ENCODE measurements around the gene KIFC1. TPM values are rescaled to one million over a fixed set of nuclear protein-coding genes. Genes with fewer than 3 reads are reported as not detected.

Gene KIFC1
- total RNA-seq, 1 experiment from 2014 or later, result 120 TPM

- no peak overlapping the region for H3K4me3 ChIP-seq
- H3K27me3 ChIP-seq (replicated peaks), result no peaks in the 10 kb centered on the region
- peaks cover 21% of the 10 kb centered on the region for H3K4me1 ChIP-seq (replicated peaks)
- H3K36me3 ChIP-seq, result no peaks in the 10 kb centered on the region
- DNase-seq (ENCODE audit: low read depth in 1 of 2, low spot score in 2 of 2), result no peak
- no peak overlapping the region for H3K27ac ChIP-seq
- H3K9me3 ChIP-seq (replicated peaks), result no peaks in the 10 kb centered on the region; the same call in 1 of the 2 replicates
Observed at GRCh38 chr6:33429750-33430052, 38.1 kb downstream of the KIFC1 start.

- Histone ChIP-seq H3K27me3 (replicated peaks) (no peaks in the 10 kb centered on the region), H3K4me3 (no peak overlapping the region), H3K9me3 (replicated peaks) (no peaks in the 10 kb centered on the region; the same call in 1 of the 2 replicates), H3K36me3 (0 out of 2 replicates have a peak, but pooled peaks cover 3% of the 10 kb centered on the region), H3K4me1 (replicated peaks) (peaks cover 14% of the 10 kb centered on the region), H3K27ac (no peak overlapping the region)
- no peak for DNase-seq (ENCODE audit: low read depth in 1 of 2, low spot score in 2 of 2)
Observed at GRCh38 chr6:33430334-33430733, 38.7 kb downstream of the KIFC1 start.

- Histone ChIP-seq H3K36me3 (peaks cover 7% of the 10 kb centered on the region; the same call in 1 of the 2 replicates), H3K4me1 (replicated peaks) (peaks cover 10% of the 10 kb centered on the region), H3K9me3 (replicated peaks) (no peaks in the 10 kb centered on the region; the same call in 1 of the 2 replicates), H3K27me3 (replicated peaks) (no peaks in the 10 kb centered on the region), H3K4me3 (no peak overlapping the region), H3K27ac (no peak overlapping the region)
- no peak for DNase-seq (ENCODE audit: low read depth in 1 of 2, low spot score in 2 of 2)
Observed at GRCh38 chr6:33430991-33431879, 39.6 kb downstream of the KIFC1 start.

- Histone ChIP-seq H3K27me3 (replicated peaks) (no peaks in the 10 kb centered on the region), H3K9me3 (replicated peaks) (no peaks in the 10 kb centered on the region; the same call in 1 of the 2 replicates), H3K4me3 (no peak overlapping the region), H3K36me3 (peaks cover 14% of the 10 kb centered on the region; the same call in 1 of the 2 replicates), H3K4me1 (replicated peaks) (peaks cover 10% of the 10 kb centered on the region), H3K27ac (no peak overlapping the region)
- no peak for DNase-seq (ENCODE audit: low read depth in 1 of 2, low spot score in 2 of 2)
Observed at GRCh38 chr6:33431880-33432541, 40.4 kb downstream of the KIFC1 start.

GRCh38 chr6:33432546-33432945 lies 40.9 kb downstream of the KIFC1 start:
- H3K4me3 ChIP-seq, result no peak overlapping the region
- peaks cover 4% of the 10 kb centered on the region for H3K4me1 ChIP-seq (replicated peaks)
- no peak for DNase-seq (ENCODE audit: low read depth in 1 of 2, low spot score in 2 of 2)
- H3K27ac ChIP-seq, result no peak overlapping the region
- peaks cover 18% of the 10 kb centered on the region; the same call in 1 of the 2 replicates for H3K36me3 ChIP-seq
- H3K27me3 ChIP-seq (replicated peaks), result no peaks in the 10 kb centered on the region
- no peaks in the 10 kb centered on the region; the same call in 1 of the 2 replicates for H3K9me3 ChIP-seq (replicated peaks)

- H3K9me3 ChIP-seq (replicated peaks), result no peaks in the 10 kb centered on the region
- H3K27ac ChIP-seq, result no peak overlapping the region
- peaks cover 21% of the 10 kb centered on the region; the same call in 1 of the 2 replicates for H3K36me3 ChIP-seq
- no peak for DNase-seq (ENCODE audit: low read depth in 1 of 2, low spot score in 2 of 2)
- no peaks in the 10 kb centered on the region for H3K27me3 ChIP-seq (replicated peaks)
- H3K4me1 ChIP-seq (replicated peaks), result peaks cover 4% of the 10 kb centered on the region
- H3K4me3 ChIP-seq, result no peak overlapping the region
Observed at GRCh38 chr6:33433001-33433543, 41.4 kb downstream of the KIFC1 start.

- Histone ChIP-seq H3K4me3 (no peak overlapping the region), H3K4me1 (replicated peaks) (no peaks in the 10 kb centered on the region; the same call in 1 of the 2 replicates), H3K36me3 (peaks cover 24% of the 10 kb centered on the region; the same call in 1 of the 2 replicates), H3K27ac (no peak overlapping the region), H3K27me3 (replicated peaks) (no peaks in the 10 kb centered on the region), H3K9me3 (replicated peaks) (no peaks in the 10 kb centered on the region)
- DNase-seq (ENCODE audit: low read depth in 1 of 2, low spot score in 2 of 2), result no peak
Observed at GRCh38 chr6:33433544-33434191, 42.0 kb downstream of the KIFC1 start.

GRCh38 chr6:33434961-33435360 lies 43.3 kb downstream of the KIFC1 start:
- no peak for DNase-seq (ENCODE audit: low read depth in 1 of 2, low spot score in 2 of 2)
- Histone ChIP-seq H3K27me3 (replicated peaks) (no peaks in the 10 kb centered on the region), H3K36me3 (peaks cover 24% of the 10 kb centered on the region; the same call in 1 of the 2 replicates), H3K4me1 (replicated peaks) (no peaks in the 10 kb centered on the region), H3K9me3 (replicated peaks) (no peaks in the 10 kb centered on the region), H3K27ac (no peak overlapping the region), H3K4me3 (no peak overlapping the region)

- Histone ChIP-seq H3K9me3 (replicated peaks) (no peaks in the 10 kb centered on the region), H3K27ac (no peak overlapping the region), H3K36me3 (peaks cover 28% of the 10 kb centered on the region; the same call in 1 of the 2 replicates), H3K27me3 (replicated peaks) (no peaks in the 10 kb centered on the region), H3K4me1 (replicated peaks) (no peaks in the 10 kb centered on the region), H3K4me3 (no peak overlapping the region)
- DNase-seq (ENCODE audit: low read depth in 1 of 2, low spot score in 2 of 2), result no peak
Observed at GRCh38 chr6:33437666-33438065, 46.0 kb downstream of the KIFC1 start.

GRCh38 chr6:33438978-33439594 lies 47.5 kb downstream of the KIFC1 start:
- H3K4me1 ChIP-seq (replicated peaks), result no peaks in the 10 kb centered on the region
- H3K36me3 ChIP-seq, result peaks cover 32% of the 10 kb centered on the region
- H3K27me3 ChIP-seq (replicated peaks), result no peaks in the 10 kb centered on the region
- DNase-seq (ENCODE audit: low read depth in 1 of 2, low spot score in 2 of 2), result no peak
- H3K4me3 ChIP-seq, result no peak overlapping the region
- no peaks in the 10 kb centered on the region for H3K9me3 ChIP-seq (replicated peaks)
- no peak overlapping the region for H3K27ac ChIP-seq

GRCh38 chr6:33439956-33440648 lies 48.5 kb downstream of the KIFC1 start:
- no peaks in the 10 kb centered on the region for H3K9me3 ChIP-seq (replicated peaks)
- no peak for DNase-seq (ENCODE audit: low read depth in 1 of 2, low spot score in 2 of 2)
- no peak overlapping the region for H3K4me3 ChIP-seq
- no peaks in the 10 kb centered on the region for H3K4me1 ChIP-seq (replicated peaks)
- H3K27ac ChIP-seq, result no peak overlapping the region
- H3K36me3 ChIP-seq, result peaks cover 36% of the 10 kb centered on the region
- no peaks in the 10 kb centered on the region for H3K27me3 ChIP-seq (replicated peaks)

GRCh38 chr6:33440649-33441309 lies 49.2 kb downstream of the KIFC1 start:
- no peak overlapping the region for H3K4me3 ChIP-seq
- no peaks in the 10 kb centered on the region for H3K27me3 ChIP-seq (replicated peaks)
- H3K4me1 ChIP-seq (replicated peaks), result no peaks in the 10 kb centered on the region
- peaks cover 29% of the 10 kb centered on the region for H3K36me3 ChIP-seq
- no peak overlapping the region for H3K27ac ChIP-seq
- no peak for DNase-seq (ENCODE audit: low read depth in 1 of 2, low spot score in 2 of 2)
- H3K9me3 ChIP-seq (replicated peaks), result no peaks in the 10 kb centered on the region

Measured in SJSA1 (cell line).